Sigmoid colon (tissue), 4 donors: ENCODE measurements around the gene TRIM8.

Experiments used
- CTCF ChIP-seq, 4 experiments: fragments of 450-650 bp in 3 of 4; fragments of 200-600 bp in 1 of 4; IDR thresholded peaks; one replicate each; pipeline ENCODE4 v1.5.1; 2016 to 2019; ENCODE audit warnings: antibody characterized with exemption in 4 of 4, mild to moderate bottlenecking in 3 of 4, moderate library complexity in 2 of 4
- EP300 ChIP-seq, 4 donors: sonication (generic); formaldehyde crosslinking; IDR thresholded peaks; one replicate each; pipeline ENCODE4 v1.6.1; 2017; ENCODE audit warnings: antibody characterized with exemption in 4 of 4
- POLR2A ChIP-seq, 2 donors: fragments of 450-650 bp; IDR thresholded peaks; one replicate each; pipeline ENCODE4 v1.6.1; 2016; ENCODE audit warnings: antibody characterized with exemption in 2 of 2, mild to moderate bottlenecking in 2 of 2, moderate library complexity in 2 of 2
- POLR2AphosphoS5 ChIP-seq, 4 donors: sonication (generic); formaldehyde crosslinking; IDR thresholded peaks; one replicate each; pipeline ENCODE4 v1.6.1; 2017; ENCODE audit warnings: antibody characterized with exemption in 4 of 4

GRCh38 chr10:102617816-102618215 is 26.5 kb upstream of the TRIM8 start:
- TF ChIP-seq EP300 (IDR thresholded peaks at IDR 0.05) (no peak), CTCF (IDR thresholded peaks at IDR 0.05) (no peak), POLR2A (IDR thresholded peaks at IDR 0.05) (no peak), POLR2AphosphoS5 (IDR thresholded peaks at IDR 0.05) (no peak)
